ENCODE results near the gene OAS3. TPM values are rescaled to one million over a fixed set of nuclear protein-coding genes. Genes with fewer than 3 reads are reported as not detected.
"Not testable (repeated sequence)": the region's sequence is repeated elsewhere in the genome, so short reads cannot be mapped to it uniquely, and the experiment has no call there.

OAS3 gene
- total RNA-seq, 1 experiment from 2014 or later = 24.8 TPM

- peak; percentile 34 for DNase-seq (ENCODE audit: low read depth)
Observed at GRCh38 chr12:112980491-112981158, 42.4 kb downstream of the OAS3 start.

DNA sequence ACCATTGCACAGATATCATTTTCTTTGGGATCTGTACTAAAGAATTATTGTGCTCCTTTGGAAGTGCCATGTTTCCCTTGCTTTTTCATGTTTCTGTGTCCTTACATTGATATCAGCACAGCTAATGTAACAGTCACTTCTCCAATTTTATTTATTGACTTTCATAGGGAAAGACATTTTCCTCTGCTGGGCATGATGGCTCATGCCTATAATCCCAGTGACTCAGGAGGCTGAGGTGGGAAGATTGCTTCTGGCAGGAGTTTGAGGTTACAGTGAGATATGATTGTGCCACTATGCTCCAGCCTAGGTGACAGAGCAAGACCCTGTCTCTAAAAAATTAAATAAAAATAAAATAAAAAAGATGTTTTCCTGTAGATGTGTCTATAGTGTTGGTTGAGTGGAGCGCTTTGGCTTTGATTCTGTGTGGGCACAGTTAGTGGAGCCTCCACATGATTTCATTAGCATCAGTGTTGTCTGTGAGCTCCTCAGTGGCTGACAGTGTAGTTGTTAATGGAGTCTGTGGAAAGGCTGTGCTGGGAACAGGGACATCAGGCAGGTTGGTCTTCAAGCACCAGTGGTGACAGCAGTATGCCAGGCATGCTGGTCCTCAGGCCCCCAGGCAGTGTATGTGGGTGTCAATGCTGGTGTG lies 47.5 kb downstream of the OAS3 start:
- no peak for DNase-seq (ENCODE audit: low read depth)

- no peak for DNase-seq (ENCODE audit: low read depth)
Observed at GRCh38 chr12:112986291-112986800, 48.1 kb downstream of the OAS3 start.

- no peak for DNase-seq (ENCODE audit: low read depth)
Observed at GRCh38 chr12:112987561-112987960, 49.3 kb downstream of the OAS3 start.

DNA sequence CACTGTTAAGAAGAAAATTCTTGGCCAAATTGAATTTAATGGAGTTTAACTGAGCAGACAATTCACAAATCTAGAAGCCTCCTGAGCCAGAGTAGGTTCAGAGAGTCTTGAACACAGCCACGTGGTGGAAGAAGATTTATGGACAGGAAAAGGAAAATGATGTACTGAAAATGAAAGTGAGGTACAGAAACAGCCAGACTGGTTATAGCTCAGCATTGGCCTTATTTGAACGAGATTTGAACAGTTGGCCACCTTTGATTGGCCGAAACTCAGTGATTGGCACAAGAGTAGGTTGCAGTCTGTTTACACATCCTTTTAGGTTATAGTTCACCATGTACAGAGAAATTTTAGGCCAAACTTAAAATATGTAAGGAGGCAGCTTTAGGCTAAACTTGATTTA lies 50.0 kb downstream of the OAS3 start:
- no peak for DNase-seq (ENCODE audit: low read depth)

DNA sequence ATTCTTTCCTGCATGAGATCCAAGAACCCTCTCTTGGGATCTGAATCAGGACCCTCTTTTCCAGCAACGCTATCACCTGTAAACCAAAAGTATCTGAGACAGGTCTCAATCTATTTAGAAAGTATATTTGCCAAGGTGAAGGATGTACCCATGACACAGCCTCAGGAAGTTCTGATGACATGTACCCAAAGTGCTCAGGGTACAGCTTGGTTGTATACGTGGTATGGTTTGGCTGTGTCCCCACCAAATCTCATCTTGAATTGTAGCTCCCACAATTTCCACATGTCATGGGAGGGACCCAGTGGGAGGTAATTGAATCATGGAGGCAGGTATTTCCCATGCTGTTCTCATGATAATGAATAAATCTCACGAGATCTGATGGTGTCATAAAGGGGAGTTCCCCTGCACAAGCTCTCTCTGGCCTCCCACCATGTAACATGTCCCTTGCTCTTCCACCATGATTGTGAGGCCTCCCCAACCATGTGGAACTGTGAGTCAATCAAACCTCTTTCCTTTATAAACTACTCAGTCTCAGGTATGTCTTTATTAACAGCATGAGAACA lies 50.6 kb downstream of the OAS3 start:
- not testable (repeated sequence) for DNase-seq (ENCODE audit: low read depth)

DNA sequence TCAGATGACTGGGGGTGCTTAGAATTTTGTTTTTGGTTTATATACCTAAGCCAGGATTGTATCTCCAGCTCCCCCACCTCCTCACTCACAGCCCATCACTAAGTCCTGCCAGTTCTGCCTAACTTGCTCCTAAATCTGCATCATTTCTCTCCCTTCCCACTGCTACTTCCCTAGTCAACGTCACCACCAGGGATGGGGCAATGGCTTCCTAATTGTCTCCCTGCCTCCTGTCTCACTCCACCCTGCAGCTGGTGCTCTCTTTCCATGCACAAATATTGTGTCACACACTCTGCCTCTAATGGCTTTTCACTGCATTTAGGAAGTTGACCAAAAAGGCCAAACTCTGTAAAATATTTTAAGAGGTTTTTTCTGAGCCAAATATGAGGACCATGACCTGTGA lies 51.5 kb downstream of the OAS3 start:
- no peak for DNase-seq (ENCODE audit: low read depth)

DNA sequence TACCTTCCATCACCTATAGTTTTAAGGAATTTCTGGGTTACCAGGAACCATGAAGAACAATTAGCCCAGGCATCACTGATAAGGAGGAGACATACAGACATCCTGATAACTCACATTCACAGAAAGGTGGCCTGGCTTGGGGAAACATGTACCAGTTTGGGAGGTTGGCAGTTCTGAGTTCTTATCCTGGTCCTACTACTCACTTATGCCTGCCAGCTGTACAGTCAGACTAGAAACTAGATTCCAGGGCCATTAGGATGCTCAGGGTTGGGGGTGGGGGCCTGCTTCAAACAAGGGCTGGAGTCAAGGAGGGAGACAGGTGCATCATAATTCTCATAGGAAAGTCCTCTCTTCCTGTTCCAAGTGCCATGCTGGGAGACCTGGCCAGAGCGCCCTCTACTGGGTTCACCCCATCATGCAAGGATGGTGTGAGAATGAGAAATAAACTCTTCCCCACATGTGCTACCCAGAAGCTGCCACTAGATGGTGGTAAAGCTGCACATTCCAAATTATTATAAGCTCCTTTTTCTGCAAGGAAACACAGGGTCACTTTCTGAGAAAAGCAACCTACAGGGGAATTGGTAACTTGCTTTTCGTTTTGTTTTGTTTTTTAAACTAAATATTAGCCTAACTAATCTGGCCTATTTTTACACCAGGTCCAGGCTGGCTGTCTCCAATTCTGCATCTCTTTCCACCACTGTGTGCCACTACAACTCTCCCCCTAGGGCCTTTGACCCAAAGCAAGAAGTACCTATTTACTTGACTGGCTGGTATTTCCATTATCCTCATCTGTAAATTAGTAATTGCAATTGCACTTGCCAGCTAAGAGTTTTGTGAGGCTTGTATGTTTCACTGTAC lies 54.5 kb downstream of the OAS3 start:
- peak; percentile 65 for DNase-seq (ENCODE audit: low read depth)

DNA sequence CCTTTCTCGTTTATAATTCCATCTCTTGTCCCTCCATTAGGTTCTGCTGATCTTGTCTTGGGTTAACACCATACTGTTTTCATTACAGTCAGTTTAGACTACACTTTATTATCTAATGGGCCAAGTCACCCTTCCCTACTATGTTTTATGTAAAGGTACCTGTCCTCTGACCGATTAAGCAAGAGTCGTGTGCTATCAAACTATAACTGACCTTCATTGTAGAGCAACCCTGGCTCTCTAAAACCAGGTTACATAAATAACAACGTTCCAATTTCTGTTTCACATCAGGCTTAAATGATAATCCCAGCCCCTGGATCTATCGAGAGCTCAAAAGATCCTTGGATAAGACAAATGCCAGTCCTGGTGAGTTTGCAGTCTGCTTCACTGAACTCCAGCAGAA lies 56.7 kb downstream of the OAS3 start:
- DNase-seq (ENCODE audit: low read depth) = no peak

GRCh38 chr12:112996501-112996900 lies 58.2 kb downstream of the OAS3 start:
- DNase-seq (ENCODE audit: low read depth) = no peak

GRCh38 chr12:112997506-112997905 lies 59.2 kb downstream of the OAS3 start:
- no peak for DNase-seq (ENCODE audit: low read depth)

GRCh38 chr12:112998987-112999767 lies 60.9 kb downstream of the OAS3 start:
- no peak for DNase-seq (ENCODE audit: low read depth)

GRCh38 chr12:113000433-113000832 lies 62.2 kb downstream of the OAS3 start:
- DNase-seq (ENCODE audit: low read depth) = no peak

GRCh38 chr12:113002155-113002554 lies 63.9 kb downstream of the OAS3 start:
- DNase-seq (ENCODE audit: low read depth) = no peak

DNA sequence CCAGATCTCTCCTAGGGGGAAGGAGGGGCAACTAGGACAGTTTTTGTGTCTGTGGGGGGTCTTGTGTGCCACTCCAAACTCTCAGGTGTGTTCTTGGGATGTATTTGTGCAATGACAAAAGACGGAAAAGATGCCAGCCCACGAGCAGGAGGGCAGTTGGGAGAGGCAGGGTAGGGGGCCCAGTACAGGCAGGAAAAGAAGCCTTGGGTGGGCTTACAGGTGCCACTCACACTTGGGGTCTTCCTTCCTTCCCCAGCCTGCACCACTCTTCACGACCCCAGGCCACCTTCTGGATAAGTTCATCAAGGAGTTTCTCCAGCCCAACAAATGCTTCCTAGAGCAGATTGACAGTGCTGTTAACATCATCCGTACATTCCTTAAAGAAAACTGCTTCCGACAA lies 64.4 kb downstream of the OAS3 start:
- no peak for DNase-seq (ENCODE audit: low read depth)

GRCh38 chr12:113003636-113004035 lies 65.4 kb downstream of the OAS3 start:
- peak; percentile 48 for DNase-seq (ENCODE audit: low read depth)

GRCh38 chr12:113005762-113006161 lies 67.5 kb downstream of the OAS3 start:
- peak; percentile 24 for DNase-seq (ENCODE audit: low read depth)

DNA sequence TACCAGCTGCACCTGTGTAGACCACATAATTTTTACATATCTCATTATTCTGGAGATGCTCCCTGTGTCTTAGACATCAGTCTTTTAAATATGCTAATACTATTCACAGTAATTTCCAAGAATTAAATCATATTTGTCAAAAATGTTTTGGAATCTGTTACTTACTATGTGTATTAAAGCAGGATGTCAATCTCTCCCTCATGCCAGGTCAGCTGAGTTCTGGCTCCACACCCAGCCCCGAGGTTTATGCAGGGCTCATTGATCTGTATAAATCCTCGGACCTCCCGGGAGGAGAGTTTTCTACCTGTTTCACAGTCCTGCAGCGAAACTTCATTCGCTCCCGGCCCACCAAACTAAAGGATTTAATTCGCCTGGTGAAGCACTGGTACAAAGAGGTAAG lies 67.9 kb downstream of the OAS3 start:
- DNase-seq (ENCODE audit: low read depth) = no peak

GRCh38 chr12:113006641-113007040 lies 68.4 kb downstream of the OAS3 start:
- peak; percentile 37 for DNase-seq (ENCODE audit: low read depth)

DNA sequence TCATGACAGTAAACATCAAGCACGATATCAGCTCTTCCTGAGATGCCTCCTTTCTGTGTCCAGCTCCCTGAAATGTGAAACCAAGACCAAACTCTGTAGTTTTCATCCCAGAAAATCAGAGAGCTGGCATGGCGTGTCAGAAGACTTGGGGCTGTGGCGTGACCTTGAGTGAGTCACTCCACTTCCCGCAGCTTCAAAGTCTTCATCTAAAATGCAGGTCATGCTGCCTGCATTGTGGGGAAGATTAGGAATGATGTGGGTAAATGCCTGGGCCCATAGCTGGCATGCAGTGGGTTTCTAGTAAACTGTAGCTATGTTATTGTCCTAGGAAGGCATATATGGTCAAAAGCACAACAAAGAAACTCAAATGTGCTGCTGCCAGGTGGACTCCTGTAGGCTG lies 68.9 kb downstream of the OAS3 start:
- peak; percentile 96 for DNase-seq (ENCODE audit: low read depth)

DNA sequence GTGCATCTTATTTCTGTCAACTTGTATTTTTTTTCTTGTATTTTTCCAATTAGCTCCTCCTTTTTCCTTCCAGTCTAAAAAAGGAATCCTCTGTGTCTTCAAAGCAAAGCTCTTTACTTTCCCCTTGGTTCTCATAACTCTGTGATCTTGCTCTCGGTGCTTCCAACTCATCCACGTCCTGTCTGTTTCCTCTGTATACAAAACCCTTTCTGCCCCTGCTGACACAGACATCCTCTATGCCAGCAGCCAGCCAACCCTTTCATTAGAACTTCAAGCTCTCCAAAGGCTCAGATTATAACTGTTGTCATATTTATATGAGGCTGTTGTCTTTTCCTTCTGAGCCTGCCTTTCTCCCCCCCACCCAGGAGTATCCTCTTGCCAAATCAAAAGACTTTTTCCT lies 72.4 kb downstream of the OAS3 start:
- no peak for DNase-seq (ENCODE audit: low read depth)
